Activated CD8-positive, alpha-beta T cell treated with anti-CD3 and anti-CD28 coated beads for 36 hours (primary cell): Measurements from ENCODE around the gene KRTAP2-1. TPM values are rescaled to one million over a fixed set of nuclear protein-coding genes. Genes with fewer than 3 reads are reported as not detected.
"Not testable (repeated sequence)": the region's sequence is repeated elsewhere in the genome, so short reads cannot be mapped to it uniquely, and the experiment has no call there.

Source experiments
- ATAC-seq: fragments of 200-7000 bp; cut with Tn5 transposase; one replicate; pipeline ENCODE4 v1.10.0; 2021; ENCODE audit warnings: mild to moderate bottlenecking, moderate library complexity
- CTCF ChIA-PET: fragments of 350-600 bp; sonication (Branson Sonifier 250); formaldehyde crosslinking; loops from one replicate; lab custom pipeline; 2021; ENCODE audit warnings: antibody characterized with exemption; lab: Charles Lee
- POLR2A ChIA-PET: fragments of 350-600 bp; sonication (Branson Sonifier 250); formaldehyde crosslinking; loops from one replicate; lab custom pipeline; 2021; ENCODE audit warnings: antibody characterized with exemption; lab: Charles Lee
- DNase-seq: peaks from one replicate; pipeline ENCODE4 v3.0.0-alpha.2; 2020
- H3K27ac Mint-ChIP-seq: one replicate; pipeline ENCODE4 v1.8.0; 2021; ENCODE audit warnings: mild to moderate bottlenecking, mixed read lengths
- H3K27me3 Mint-ChIP-seq: one replicate; pipeline ENCODE4 v1.8.0; 2021; ENCODE audit warnings: mixed read lengths
- H3K36me3 Mint-ChIP-seq: one replicate; pipeline ENCODE4 v1.8.0; 2021; ENCODE audit warnings: low read depth, mixed read lengths
- H3K4me1 Mint-ChIP-seq: one replicate; pipeline ENCODE4 v1.8.0; 2021; ENCODE audit warnings: low read depth, mixed read lengths
- H3K4me3 Mint-ChIP-seq: one replicate; pipeline ENCODE4 v1.8.0; 2021; ENCODE audit warnings: mild to moderate bottlenecking, moderate library complexity, mixed read lengths
- H3K9me3 Mint-ChIP-seq: one replicate; pipeline ENCODE4 v1.8.0; 2021; ENCODE audit warnings: mixed read lengths
- CTCF ChIP-seq: fragments of 200-600 bp; IDR thresholded peaks from one replicate; pipeline ENCODE4 v1.8.0; 2022; ENCODE audit warnings: antibody characterized with exemption, mild to moderate bottlenecking
- intact Hi-C: fragments of 100-400 bp; cut with micrococcal nuclease; formaldehyde crosslinking; loops from one replicate; pipeline ENCODE4 v1.10.0; 2022
- total RNA-seq, 2 experiments: library from RNA; stranded (reverse); gene quantifications; one replicate each; pipeline ENCODE4 v1.2.3, GENCODE V29; 2021

KRTAP2-1 gene
- total RNA-seq, 2 experiments from 2014 or later, result not detected

- no peak within 1 kb of the TSS for H3K4me3 Mint-ChIP-seq
- no peaks in the 10 kb centered on the region for H3K36me3 Mint-ChIP-seq
- ChIA-PET CTCF (no interaction called here), POLR2A (no interaction called here)
- no peaks in the 10 kb centered on the region for H3K9me3 Mint-ChIP-seq
- DNase-seq (no peak), ATAC-seq (no peak)
- H3K27ac Mint-ChIP-seq, result no peak within 1 kb of the TSS
- no peak for TF ChIP-seq CTCF
- peaks cover 5% of the 10 kb centered on the region for H3K27me3 Mint-ChIP-seq
- intact Hi-C loops, result no loop called here
- H3K4me1 Mint-ChIP-seq, result no peaks in the 10 kb centered on the region
These were observed 18.9 kb upstream of the KRTAP2-1 start, which contains the start of gene KRTAP2-4 for GRCh38 chr17:41065829-41066624. TSS of gene KRTAP2-4 (minus strand) at chr17:41065879. CDS start at chr17:41065845, 34 bp downstream.

DNA sequence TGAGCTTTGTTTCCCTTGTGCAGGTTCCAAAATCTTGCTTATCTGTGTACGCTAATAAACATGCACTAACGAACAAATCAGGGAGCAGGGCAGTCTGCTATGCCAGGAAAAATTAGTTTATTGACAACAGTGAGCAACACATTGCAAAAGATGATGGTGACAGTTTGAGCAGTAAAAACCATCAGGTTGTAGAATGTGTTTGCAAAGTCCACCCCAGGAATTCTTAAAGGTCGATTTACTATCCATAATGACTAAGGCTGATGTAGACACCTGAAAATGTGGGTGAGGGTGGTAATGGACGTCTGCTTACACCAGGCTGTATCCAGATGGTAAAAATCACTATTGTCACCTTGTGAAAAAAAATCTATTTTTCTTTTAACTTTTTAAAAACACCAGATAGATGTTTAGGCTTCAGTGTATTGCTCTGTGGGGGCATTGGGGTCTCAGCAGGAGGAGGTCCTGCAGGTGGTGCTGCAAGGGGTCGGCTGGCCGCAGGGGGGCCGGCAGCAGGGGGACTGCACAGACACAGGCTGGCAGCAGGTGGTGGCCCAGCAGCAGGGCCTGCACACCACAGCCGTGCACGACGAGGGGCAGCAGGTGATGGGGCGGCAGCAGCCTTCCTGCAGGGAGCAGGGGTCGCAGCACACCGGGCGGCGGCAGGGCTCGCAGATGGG is 18.0 kb upstream of the KRTAP2-1 start:
- H3K4me1 Mint-ChIP-seq, ATAC-seq, CTCF ChIA-PET, H3K36me3 Mint-ChIP-seq, H3K27ac Mint-ChIP-seq, POLR2A ChIA-PET, intact Hi-C loops, DNase-seq, H3K9me3 Mint-ChIP-seq, H3K4me3 Mint-ChIP-seq: not testable (repeated sequence)
- H3K27me3 Mint-ChIP-seq, result peaks cover 14% of the 10 kb centered on the region

- no peak overlapping the region for H3K27ac Mint-ChIP-seq
- DNase-seq, result no peak
- H3K36me3 Mint-ChIP-seq, result no peaks in the 10 kb centered on the region
- CTCF ChIA-PET, result no interaction called here
- H3K4me1 Mint-ChIP-seq, result no peaks in the 10 kb centered on the region
- peaks cover 19% of the 10 kb centered on the region for H3K27me3 Mint-ChIP-seq
- H3K4me3 Mint-ChIP-seq, result no peak overlapping the region
- no peaks in the 10 kb centered on the region for H3K9me3 Mint-ChIP-seq
- POLR2A ChIA-PET, result no interaction called here
- ATAC-seq, result no peak
- TF ChIP-seq CTCF, result no peak
- intact Hi-C loops, result no loop called here
These were observed 17.2 kb upstream of the KRTAP2-1 start for GRCh38 chr17:41064301-41064700.

DNA sequence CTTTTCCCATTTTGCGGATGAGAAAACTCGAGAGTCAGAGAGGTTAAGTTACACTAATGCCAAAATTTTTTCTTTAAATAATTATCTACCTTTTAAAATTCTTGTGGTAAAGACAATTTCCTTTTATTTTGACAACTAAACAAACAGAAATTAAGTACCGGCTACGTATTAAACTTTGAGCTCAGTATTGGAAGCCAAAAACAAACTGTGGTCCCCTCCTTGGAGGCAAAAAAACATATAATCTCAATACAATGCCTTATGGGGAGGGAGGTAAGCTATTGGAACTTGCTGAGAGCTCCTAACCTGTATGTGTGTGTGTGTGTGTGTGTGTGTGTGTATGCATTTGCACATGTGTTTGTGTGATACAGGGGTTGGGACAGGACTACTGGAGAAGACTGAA is 16.3 kb upstream of the KRTAP2-1 start:
- Mint-ChIP-seq H3K4me3 (no peak overlapping the region), H3K4me1 (no peaks in the 10 kb centered on the region), H3K27me3 (peaks cover 24% of the 10 kb centered on the region), H3K9me3 (no peaks in the 10 kb centered on the region), H3K36me3 (no peaks in the 10 kb centered on the region), H3K27ac (no peak overlapping the region)
- CTCF ChIA-PET, result no interaction called here
- no peak for TF ChIP-seq CTCF
- POLR2A ChIA-PET, result no interaction called here
- DNase-seq (no peak), ATAC-seq (no peak)
- intact Hi-C loops, result no loop called here

DNA sequence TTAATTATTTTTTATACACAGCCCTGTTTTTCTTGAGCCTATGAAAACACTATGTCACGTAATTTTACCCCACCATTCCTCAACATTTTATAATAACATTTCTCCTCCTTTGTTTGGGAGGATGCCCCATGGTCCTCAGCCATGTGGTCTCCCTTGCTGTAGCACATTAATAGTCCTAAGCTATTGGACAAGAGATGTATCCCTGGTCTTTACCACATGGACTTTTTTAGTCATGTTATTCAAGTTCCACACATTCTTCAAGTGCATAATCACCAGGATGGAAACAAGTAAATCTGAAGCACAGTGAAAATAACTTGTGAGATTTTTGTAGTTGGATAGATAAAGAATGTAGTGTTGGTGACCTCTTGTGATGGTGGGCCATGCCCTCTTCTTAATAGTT is 14.8 kb upstream of the KRTAP2-1 start:
- CTCF ChIA-PET, result no interaction called here
- no peak for ATAC-seq

More for the DNA sequence above, 14.8 kb upstream of the KRTAP2-1 start:
- Mint-ChIP-seq H3K27me3 (peaks cover 32% of the 10 kb centered on the region), H3K9me3 (no peaks in the 10 kb centered on the region), H3K27ac (no peak overlapping the region), H3K4me1 (no peaks in the 10 kb centered on the region), H3K4me3 (no peak overlapping the region), H3K36me3 (no peaks in the 10 kb centered on the region)
- POLR2A ChIA-PET, result no interaction called here
- DNase-seq, result no peak
- intact Hi-C loops, result no loop called here
- TF ChIP-seq CTCF, result no peak
